ENCODE data around the gene CACNA1C. TPM values are rescaled to one million over a fixed set of nuclear protein-coding genes. Genes with fewer than 3 reads are reported as not detected.
"Not testable (repeated sequence)": the region's sequence is repeated elsewhere in the genome, so short reads cannot be mapped to it uniquely, and the experiment has no call there.

CACNA1C gene
- total RNA-seq, 1 donor from 2014 or later, result 0.42 TPM

- intact Hi-C loops (cut with micrococcal nuclease), result not testable (repeated sequence)
These were observed 83.1 kb downstream of the CACNA1C start for GRCh38 chr12:2135661-2136418.

- intact Hi-C loops (cut with micrococcal nuclease), result no loop called here
These were observed 84.1 kb downstream of the CACNA1C start for GRCh38 chr12:2136901-2137300.

GRCh38 chr12:2137711-2138110 is 84.9 kb downstream of the CACNA1C start:
- intact Hi-C loops (cut with micrococcal nuclease), result no loop called here

GRCh38 chr12:2138294-2138693 is 85.5 kb downstream of the CACNA1C start:
- intact Hi-C loops (cut with micrococcal nuclease), result no loop called here

GRCh38 chr12:2138871-2139308 is 86.1 kb downstream of the CACNA1C start:
- intact Hi-C loops (cut with micrococcal nuclease), result no loop called here

GRCh38 chr12:2139651-2140050 is 86.9 kb downstream of the CACNA1C start:
- intact Hi-C loops (cut with micrococcal nuclease), result no loop called here

- intact Hi-C loops (cut with micrococcal nuclease), result no loop called here
These were observed 88.2 kb downstream of the CACNA1C start for GRCh38 chr12:2140858-2141519.

- intact Hi-C loops (cut with micrococcal nuclease), result no loop called here
These were observed 89.3 kb downstream of the CACNA1C start for GRCh38 chr12:2142068-2142467.

- intact Hi-C loops (cut with micrococcal nuclease), result no loop called here
These were observed 92.2 kb downstream of the CACNA1C start for GRCh38 chr12:2144951-2145350.

- intact Hi-C loops (cut with micrococcal nuclease), result no loop called here
These were observed 92.7 kb downstream of the CACNA1C start for GRCh38 chr12:2145433-2145998.

GRCh38 chr12:2147335-2147734 is 94.5 kb downstream of the CACNA1C start:
- intact Hi-C loops (cut with micrococcal nuclease), result no loop called here

- intact Hi-C loops (cut with micrococcal nuclease), result no loop called here
These were observed 96.3 kb downstream of the CACNA1C start for GRCh38 chr12:2149091-2149490.

GRCh38 chr12:2150833-2151232 is 98.0 kb downstream of the CACNA1C start:
- intact Hi-C loops (cut with micrococcal nuclease), result no loop called here

GRCh38 chr12:2151391-2151790 is 98.6 kb downstream of the CACNA1C start:
- intact Hi-C loops (cut with micrococcal nuclease), result no loop called here

GRCh38 chr12:2152134-2152533 is 99.3 kb downstream of the CACNA1C start:
- intact Hi-C loops (cut with micrococcal nuclease), result no loop called here

GRCh38 chr12:2154050-2154449 is 101.3 kb downstream of the CACNA1C start:
- intact Hi-C loops (cut with micrococcal nuclease), result no loop called here

GRCh38 chr12:2154521-2154920 is 101.7 kb downstream of the CACNA1C start:
- intact Hi-C loops (cut with micrococcal nuclease), result no loop called here

- intact Hi-C loops (cut with micrococcal nuclease), result no loop called here
These were observed 103.5 kb downstream of the CACNA1C start for GRCh38 chr12:2156333-2156732.

- intact Hi-C loops (cut with micrococcal nuclease), result no loop called here
These were observed 107.3 kb downstream of the CACNA1C start for GRCh38 chr12:2160043-2160442.

GRCh38 chr12:2161473-2161872 is 108.7 kb downstream of the CACNA1C start:
- intact Hi-C loops (cut with micrococcal nuclease), result no loop called here

GRCh38 chr12:2163177-2163941 is 110.6 kb downstream of the CACNA1C start:
- intact Hi-C loops (cut with micrococcal nuclease), result no loop called here

GRCh38 chr12:2165021-2165420 is 112.2 kb downstream of the CACNA1C start:
- intact Hi-C loops (cut with micrococcal nuclease), result no loop called here
